ENCODE measurements around the gene NUF2. TPM values are rescaled to one million over a fixed set of nuclear protein-coding genes. Genes with fewer than 3 reads are reported as not detected.

NUF2 gene
- 10 to 100 TPM in 2 of 5 donors, 1 to 10 TPM in 2, not detected in 1; 3.9 to 23.7 (median 7.7) TPM for total RNA-seq
- 1 to 10 TPM; 1.1 to 7.2 (median 3.1) TPM for polyA plus RNA-seq
- long read RNA-seq, donor 1 = 0 reads
- long read RNA-seq, donor 2, partial matches to known transcripts = 0 of 2 reads
- long read RNA-seq, donor 2, other reads (novel, unspliced or antisense) = 0 of 2 reads
- long read RNA-seq, donor 3 = 0 reads
- long read RNA-seq, donor 4, partial matches to known transcripts = 0 of 1 reads
- long read RNA-seq, donor 4, other reads (novel, unspliced or antisense) = 0 of 1 reads
- long read RNA-seq, donor 5, partial matches to known transcripts = 0 of 1 reads
- long read RNA-seq, donor 5, other reads (novel, unspliced or antisense) = 0 of 1 reads
- long read RNA-seq, donor 6 = 0 reads
- long read RNA-seq, donor 7 = 0 reads
- long read RNA-seq, donor 8, partial matches to known transcripts = 0 of 1 reads
- long read RNA-seq, donor 8, other reads (novel, unspliced or antisense) = 0 of 1 reads
- long read RNA-seq, donor 9, partial matches to known transcripts = 0 of 2 reads
- long read RNA-seq, donor 9, other reads (novel, unspliced or antisense) = 0 of 2 reads
- long read RNA-seq, donor 10, partial matches to known transcripts = 0 of 3 reads
- long read RNA-seq, donor 10, other reads (novel, unspliced or antisense) = 0 of 3 reads

DNA sequence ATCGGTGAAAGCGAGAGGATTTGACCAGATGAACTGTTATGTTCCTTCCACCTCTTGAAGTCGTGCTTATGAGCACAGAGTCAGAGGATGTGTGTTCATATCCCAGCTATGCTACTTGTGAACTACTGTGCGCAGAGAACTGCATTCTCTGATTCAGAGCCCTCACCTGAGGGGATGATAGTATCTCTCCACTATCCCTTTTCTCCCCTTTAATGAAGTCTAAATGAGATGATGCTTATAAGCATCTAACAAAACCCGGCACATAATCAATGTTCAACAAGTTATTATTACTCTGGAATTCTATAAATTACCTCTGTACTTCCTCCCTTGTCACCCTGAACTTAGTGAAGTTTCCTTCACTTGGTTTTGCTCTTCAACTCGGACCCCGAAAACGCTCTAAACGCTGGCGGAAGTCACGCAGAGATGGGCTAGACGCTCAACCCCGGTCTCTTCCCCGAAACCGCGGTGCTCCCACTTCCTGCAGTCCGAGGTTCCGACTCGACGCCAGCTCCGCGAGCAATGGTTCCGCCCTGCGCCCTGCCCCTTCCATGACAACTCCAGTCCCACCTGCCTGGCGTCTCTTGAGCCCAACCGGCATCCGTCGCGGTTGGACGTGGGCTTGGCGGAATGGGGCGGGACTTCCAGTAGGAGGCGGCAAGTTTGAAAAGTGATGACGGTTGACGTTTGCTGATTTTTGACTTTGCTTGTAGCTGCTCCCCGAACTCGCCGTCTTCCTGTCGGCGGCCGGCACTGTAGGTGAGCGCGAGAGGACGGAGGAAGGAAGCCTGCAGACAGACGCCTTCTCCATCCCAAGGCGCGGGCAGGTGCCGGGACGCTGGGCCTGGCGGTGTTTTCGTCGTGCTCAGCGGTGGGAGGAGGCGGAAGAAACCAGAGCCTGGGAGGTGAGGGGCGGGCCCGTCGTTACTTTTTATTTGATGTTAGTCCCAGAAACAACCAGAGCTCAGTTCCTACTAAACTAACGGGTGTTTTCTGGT, at the start of gene NUF2:
NUF2 (plus strand) TSS at position 644 of the 995 bp plus-strand sequence. CDS start 4,098 bp downstream, outside the sequence.
- Histone ChIP-seq H3K9me3 (no peaks in the 10 kb centered on the region), H3K27ac (peak within 1 kb of the TSS in 4 of 5 donors; percentile 78 to 84 (median 84)), H3K27me3 (no peaks in the 10 kb centered on the region), H3K36me3 (peaks cover 4 to 25% (median 19%) of the 10 kb centered on the region in 4 donors), H3K4me1 (peaks cover 6 to 28% (median 18%) of the 10 kb centered on the region in 4 donors), H3K4me3 (peak within 1 kb of the TSS; percentile 58 to 96 (median 76))
- TF ChIP-seq POLR2AphosphoS5 (IDR thresholded peaks at IDR 0.05) = peak; percentile 93 to 100 (median 97)
- TF ChIP-seq CTCF (IDR thresholded peaks at IDR 0.05) = peak in 1 of 7 experiments; percentile 33
- TF ChIP-seq POLR2A (IDR thresholded peaks at IDR 0.05) = no peak
- peak; percentile 68 for TF ChIP-seq EP300 (IDR thresholded peaks at IDR 0.05)
- WGBS, 5 donors = 0 to 1% (median 1%) methylated on average over 54 to 58 of the region's 58 CpGs
- DNase-seq = peak; percentile 97 to 99
- intact Hi-C loops (cut with DNase I; ENCODE audit: low total_unique reads) = no loop called here

DNA sequence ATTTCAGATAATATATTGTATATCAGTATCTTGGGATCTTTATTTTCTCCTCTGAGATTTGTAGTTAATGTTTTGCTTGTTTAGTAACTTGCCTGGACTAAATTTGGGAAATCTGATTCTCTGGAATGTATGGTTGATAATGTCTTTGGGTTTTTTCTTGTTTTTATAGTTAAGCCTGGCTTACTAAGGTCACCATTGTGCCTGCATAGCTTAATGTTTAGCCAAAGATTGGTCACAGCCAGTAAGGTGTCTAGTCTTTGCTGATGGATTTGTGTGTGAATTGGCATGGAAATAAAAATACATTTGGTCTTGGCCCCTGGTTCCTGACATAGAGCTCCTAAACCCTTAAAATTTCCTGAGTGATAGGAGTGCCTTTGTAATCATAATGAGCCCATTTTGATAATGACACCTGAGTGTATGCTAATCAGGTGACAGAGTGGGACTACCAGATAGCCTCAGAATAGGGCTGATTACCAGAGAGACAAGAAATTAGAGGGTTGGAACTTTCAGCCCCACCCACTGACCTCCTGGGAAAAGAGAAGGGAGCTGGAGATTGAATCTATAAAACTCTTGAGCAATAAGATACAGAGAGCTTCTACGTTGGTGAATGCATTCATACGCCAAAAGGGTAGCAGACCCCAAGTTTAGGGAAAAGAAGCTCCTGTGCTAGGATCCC, 47.9 kb upstream of the NUF2 start:
- intact Hi-C loops (cut with DNase I; ENCODE audit: low total_unique reads) = no loop called here
- Histone ChIP-seq H3K27ac (no peak overlapping the region), H3K9me3 (peaks cover 0 to 13% (median 5%) of the 10 kb centered on the region in 4 donors), H3K4me3 (no peak overlapping the region), H3K36me3 (peaks cover 0 to 10% (median 2%) of the 10 kb centered on the region in 4 donors), H3K27me3 (no peaks in the 10 kb centered on the region), H3K4me1 (no peaks in the 10 kb centered on the region)
- DNase-seq = no peak
- no peak for TF ChIP-seq CTCF (IDR thresholded peaks at IDR 0.05)
- TF ChIP-seq EP300 (IDR thresholded peaks at IDR 0.05) = no peak
- no peak for TF ChIP-seq POLR2AphosphoS5 (IDR thresholded peaks at IDR 0.05)
- TF ChIP-seq POLR2A (IDR thresholded peaks at IDR 0.05) = no peak
- 91 to 98% (median 93%) methylated on average over 2 of the region's 2 CpGs for WGBS, 5 donors

DNA sequence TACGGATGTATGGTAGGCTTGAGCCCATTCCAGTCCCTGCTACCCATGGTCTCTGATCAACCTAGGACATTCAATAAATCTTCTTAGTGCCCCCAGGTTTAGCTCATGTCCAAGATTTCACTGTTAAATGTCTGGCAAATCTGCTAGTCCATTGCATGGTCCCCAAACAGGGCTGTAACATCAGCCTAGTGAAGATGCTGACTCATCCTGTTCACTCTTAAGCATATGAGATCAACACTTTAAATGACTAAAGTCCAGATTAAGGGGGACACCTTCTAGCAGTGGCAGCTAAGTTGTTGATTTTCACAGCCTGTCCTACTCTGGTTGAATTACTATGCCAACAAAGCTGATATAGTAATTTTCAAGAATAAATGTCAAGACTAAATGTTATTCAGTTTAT, 46.5 kb upstream of the NUF2 start:
- TF ChIP-seq POLR2A (IDR thresholded peaks at IDR 0.05) (no peak), EP300 (IDR thresholded peaks at IDR 0.05) (no peak), POLR2AphosphoS5 (IDR thresholded peaks at IDR 0.05) (no peak), CTCF (IDR thresholded peaks at IDR 0.05) (no peak)
- 93 to 100% (median 95%) methylated on average over 1 of the region's 1 CpG for WGBS, 5 donors
- H3K27me3 ChIP-seq = no peaks in the 10 kb centered on the region
- peaks cover 0 to 10% (median 2%) of the 10 kb centered on the region in 4 donors for H3K36me3 ChIP-seq
- H3K9me3 ChIP-seq = peaks cover 0 to 20% (median 6%) of the 10 kb centered on the region in 4 donors
- no peak for DNase-seq
- intact Hi-C loops (cut with DNase I; ENCODE audit: low total_unique reads) = no loop called here
- no peaks in the 10 kb centered on the region for H3K4me1 ChIP-seq
- no peak overlapping the region for H3K27ac ChIP-seq
- H3K4me3 ChIP-seq = no peak overlapping the region
